Type B pancreatic cell (in vitro differentiated cells): Measurements from ENCODE around the gene KLHL9. TPM values are rescaled to one million over a fixed set of nuclear protein-coding genes. Genes with fewer than 3 reads are reported as not detected.

Experiments used
- DNase-seq: peaks from one replicate; pipeline ENCODE4 v3.0.0; 2021; ENCODE audit warnings: mixed read lengths; ENCODE audit not compliant: unreplicated experiment; ENCODE audit errors: extremely low spot score
- H3K27ac Mint-ChIP-seq: 2 replicates; pipeline ENCODE4 v1.8.0; 2021; ENCODE audit warnings: mild to moderate bottlenecking, mixed read lengths
- H3K27me3 Mint-ChIP-seq: 2 replicates; pipeline ENCODE4 v1.8.0; 2021; ENCODE audit warnings: mixed read lengths
- H3K36me3 Mint-ChIP-seq: 2 replicates; pipeline ENCODE4 v1.8.0; 2021; ENCODE audit warnings: mixed read lengths
- H3K4me1 Mint-ChIP-seq: one replicate; pipeline ENCODE4 v1.8.0; 2021; ENCODE audit warnings: mixed read lengths; ENCODE audit not compliant: unreplicated experiment
- H3K4me3 Mint-ChIP-seq: 2 replicates; pipeline ENCODE4 v1.8.0; 2021; ENCODE audit warnings: mild to moderate bottlenecking, mixed read lengths
- H3K9me3 Mint-ChIP-seq: 2 replicates; pipeline ENCODE4 v1.8.0; 2021; ENCODE audit warnings: mixed read lengths
- total RNA-seq: library from RNA; stranded (reverse); gene quantifications from 2 replicates; pipeline ENCODE4 v1.2.1, GENCODE V29; 2021; ENCODE audit warnings: low replicate concordance
- TF ChIP-seq, protein P1 (sequence below): fragments of 200-600 bp; sonication (generic); conservative IDR thresholded peaks from 2 replicates; pipeline ENCODE4 v1.5.0; 2021; ENCODE audit warnings: antibody characterized with exemption, mild to moderate bottlenecking

KLHL9 gene
- total RNA-seq, 1 donor from 2014 or later, result 33.3 TPM

DNA sequence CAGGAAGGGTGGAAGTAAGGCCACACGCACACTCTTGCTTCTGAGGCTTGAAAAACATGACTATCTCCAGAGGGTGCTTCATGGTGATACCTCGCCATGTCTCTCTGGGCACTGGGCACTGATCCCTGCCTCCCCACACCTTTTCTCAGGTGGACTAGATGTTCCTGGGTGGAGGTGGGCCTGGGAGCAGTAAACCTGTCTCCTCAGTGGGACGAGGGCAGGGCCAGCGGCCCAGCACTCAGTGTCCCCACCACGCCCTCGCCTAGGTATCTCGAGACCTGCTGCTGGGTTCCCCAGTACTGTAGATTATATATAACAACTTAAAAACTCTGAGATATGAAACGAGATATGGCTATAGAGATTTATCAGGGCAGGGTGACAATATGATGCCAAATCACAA lies 27.1 kb upstream of the KLHL9 start:
- DNase-seq, result no peak
- no peak overlapping the region for H3K4me3 Mint-ChIP-seq
- H3K36me3 Mint-ChIP-seq, result no peaks in the 10 kb centered on the region
- peaks cover 3% of the 10 kb centered on the region for H3K4me1 Mint-ChIP-seq
- no peaks in the 10 kb centered on the region for H3K9me3 Mint-ChIP-seq
- TF ChIP-seq, protein P1, sequence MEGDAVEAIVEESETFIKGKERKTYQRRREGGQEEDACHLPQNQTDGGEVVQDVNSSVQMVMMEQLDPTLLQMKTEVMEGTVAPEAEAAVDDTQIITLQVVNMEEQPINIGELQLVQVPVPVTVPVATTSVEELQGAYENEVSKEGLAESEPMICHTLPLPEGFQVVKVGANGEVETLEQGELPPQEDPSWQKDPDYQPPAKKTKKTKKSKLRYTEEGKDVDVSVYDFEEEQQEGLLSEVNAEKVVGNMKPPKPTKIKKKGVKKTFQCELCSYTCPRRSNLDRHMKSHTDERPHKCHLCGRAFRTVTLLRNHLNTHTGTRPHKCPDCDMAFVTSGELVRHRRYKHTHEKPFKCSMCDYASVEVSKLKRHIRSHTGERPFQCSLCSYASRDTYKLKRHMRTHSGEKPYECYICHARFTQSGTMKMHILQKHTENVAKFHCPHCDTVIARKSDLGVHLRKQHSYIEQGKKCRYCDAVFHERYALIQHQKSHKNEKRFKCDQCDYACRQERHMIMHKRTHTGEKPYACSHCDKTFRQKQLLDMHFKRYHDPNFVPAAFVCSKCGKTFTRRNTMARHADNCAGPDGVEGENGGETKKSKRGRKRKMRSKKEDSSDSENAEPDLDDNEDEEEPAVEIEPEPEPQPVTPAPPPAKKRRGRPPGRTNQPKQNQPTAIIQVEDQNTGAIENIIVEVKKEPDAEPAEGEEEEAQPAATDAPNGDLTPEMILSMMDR, result no peak
- no peaks in the 10 kb centered on the region for H3K27me3 Mint-ChIP-seq
- no peak overlapping the region for H3K27ac Mint-ChIP-seq

DNA sequence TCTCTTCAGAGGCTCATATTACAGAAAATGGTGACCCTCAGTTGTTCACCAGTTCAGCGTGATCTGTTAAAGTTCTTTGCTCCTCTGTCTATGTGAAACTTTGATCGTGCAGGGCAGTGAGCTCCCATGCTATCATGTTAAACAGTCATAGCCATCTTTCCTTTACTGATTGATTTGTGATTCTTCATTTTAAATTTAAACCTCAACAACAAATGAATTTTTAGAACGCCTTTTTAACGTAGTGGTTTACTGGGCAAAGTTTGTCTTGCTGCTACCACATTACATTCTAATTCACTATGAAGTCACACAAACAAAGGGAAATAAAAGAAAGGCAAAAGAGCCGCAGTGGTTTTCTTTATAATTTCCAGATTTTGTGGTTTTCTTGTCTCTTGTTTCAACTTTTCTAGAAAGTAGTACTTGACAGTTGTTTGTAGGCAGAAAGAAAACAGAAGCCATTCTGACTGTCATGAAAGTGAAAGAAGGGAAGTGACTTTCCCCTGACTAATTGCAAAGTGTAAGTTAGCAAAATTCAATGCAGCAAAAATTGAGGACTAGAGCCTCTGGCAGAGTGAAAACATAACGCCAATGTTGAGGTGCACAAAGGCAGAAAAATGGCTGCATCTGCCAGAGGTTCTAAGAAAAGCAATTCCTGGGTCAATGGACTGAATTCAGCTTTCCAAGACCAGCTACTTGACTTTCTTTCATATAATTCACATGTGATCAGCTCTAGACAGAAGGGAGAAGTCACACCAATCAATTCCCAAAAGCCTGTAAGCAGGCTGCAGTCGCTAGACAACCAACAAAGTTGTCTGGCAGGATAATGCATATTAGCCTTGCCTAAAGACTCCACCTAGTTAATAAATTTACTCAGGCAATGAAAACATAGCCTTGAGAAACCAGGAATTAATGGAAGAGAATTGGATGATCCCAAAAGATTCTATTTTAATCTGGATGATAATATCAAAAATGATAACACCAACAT lies 22.6 kb upstream of the KLHL9 start:
- peaks cover 7% of the 10 kb centered on the region for H3K4me1 Mint-ChIP-seq
- H3K36me3 Mint-ChIP-seq, result no peaks in the 10 kb centered on the region
- TF ChIP-seq, protein P1, result no peak
- no peak overlapping the region for H3K4me3 Mint-ChIP-seq
- no peak for DNase-seq
- peaks cover 4% of the 10 kb centered on the region for H3K9me3 Mint-ChIP-seq
- H3K27me3 Mint-ChIP-seq, result no peaks in the 10 kb centered on the region
- no peak overlapping the region for H3K27ac Mint-ChIP-seq

DNA sequence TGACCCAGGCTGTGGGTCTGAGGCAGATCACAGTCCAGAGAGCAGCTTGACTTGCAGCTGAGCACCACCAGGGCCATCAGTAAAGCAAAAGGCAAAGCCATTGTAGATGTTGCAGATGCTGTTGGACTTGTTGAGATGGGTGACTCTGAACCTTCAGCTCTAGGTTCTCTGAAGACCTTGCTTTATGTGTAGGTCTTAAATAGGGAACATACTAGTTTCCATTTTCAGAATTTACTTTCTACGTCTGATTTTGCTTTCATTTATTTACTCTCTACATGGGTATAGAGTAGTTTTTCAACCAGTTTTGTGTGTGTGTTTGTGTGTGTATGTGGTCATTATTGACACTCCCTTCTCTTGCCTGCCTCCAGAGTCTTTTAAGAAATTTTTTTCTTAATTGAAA lies 15.6 kb upstream of the KLHL9 start, which contains the start of gene IFNA6:
Gene IFNA6 (minus strand): TSS at position 101 of the 400 bp plus-strand sequence. CDS start 0 bp downstream, at position 101.
- peaks cover 4% of the 10 kb centered on the region for H3K9me3 Mint-ChIP-seq
- H3K4me1 Mint-ChIP-seq, result no peaks in the 10 kb centered on the region
- H3K27me3 Mint-ChIP-seq, result no peaks in the 10 kb centered on the region
- no peak within 1 kb of the TSS for H3K27ac Mint-ChIP-seq
- TF ChIP-seq, protein P1, result no peak
- no peaks in the 10 kb centered on the region for H3K36me3 Mint-ChIP-seq
- DNase-seq, result no peak
- no peak within 1 kb of the TSS for H3K4me3 Mint-ChIP-seq

DNA sequence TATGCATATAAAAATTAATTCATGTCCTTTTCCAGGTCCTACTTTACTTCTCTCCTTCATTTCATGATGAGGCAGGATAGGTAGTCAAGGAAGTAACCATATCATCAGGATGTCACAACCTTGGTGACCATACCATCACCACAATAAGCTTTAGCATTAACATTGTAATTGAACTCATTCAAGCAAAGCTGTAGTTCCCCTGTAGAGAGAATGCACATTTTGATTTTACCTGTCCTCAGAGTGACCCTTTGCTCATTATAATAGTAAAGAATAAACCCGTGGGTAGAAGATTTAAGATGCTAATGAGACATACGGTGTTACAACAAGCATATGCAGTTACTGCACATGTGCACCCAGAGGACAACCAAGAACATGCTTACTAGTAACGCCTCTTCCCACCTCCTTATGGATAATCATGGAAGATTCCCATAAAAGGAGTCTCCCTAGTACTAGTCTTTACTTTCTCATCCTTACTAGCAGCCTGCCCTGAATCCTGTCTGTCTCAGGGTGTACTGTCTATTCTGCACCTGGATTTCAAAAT lies 13.3 kb upstream of the KLHL9 start:
- no peak overlapping the region for H3K27ac Mint-ChIP-seq
- H3K4me1 Mint-ChIP-seq, result no peaks in the 10 kb centered on the region
- no peaks in the 10 kb centered on the region for H3K36me3 Mint-ChIP-seq
- TF ChIP-seq, protein P1, result no peak
- DNase-seq, result no peak
- no peaks in the 10 kb centered on the region for H3K27me3 Mint-ChIP-seq
- H3K9me3 Mint-ChIP-seq, result no peaks in the 10 kb centered on the region
- H3K4me3 Mint-ChIP-seq, result no peak overlapping the region

DNA sequence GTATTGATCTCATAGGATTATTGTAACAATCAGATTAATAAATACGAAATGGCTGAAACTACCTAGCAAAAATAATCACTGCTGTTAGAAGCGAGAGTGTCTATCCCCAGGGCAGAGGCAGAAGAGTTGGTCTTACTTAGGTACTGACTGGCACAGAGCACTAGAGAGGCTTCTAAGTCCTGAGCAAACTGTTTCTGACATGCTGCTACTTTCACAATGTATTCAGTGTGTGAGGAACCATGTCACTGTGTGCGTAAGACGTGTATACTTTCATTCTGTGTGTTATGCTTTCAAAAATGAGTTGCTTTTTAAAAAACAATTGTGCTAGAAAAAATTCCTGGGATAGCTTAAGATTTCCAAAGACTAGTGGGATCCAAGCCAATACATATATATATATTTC lies 5.5 kb upstream of the KLHL9 start:
- no peak overlapping the region for H3K27ac Mint-ChIP-seq
- no peaks in the 10 kb centered on the region for H3K4me1 Mint-ChIP-seq
- no peak for DNase-seq
- H3K36me3 Mint-ChIP-seq, result no peaks in the 10 kb centered on the region
- H3K9me3 Mint-ChIP-seq, result no peaks in the 10 kb centered on the region
- TF ChIP-seq, protein P1, result no peak
- no peaks in the 10 kb centered on the region for H3K27me3 Mint-ChIP-seq
- H3K4me3 Mint-ChIP-seq, result no peak overlapping the region
